Muscle of leg (tissue), 11 donors: ENCODE measurements around the gene ANKIB1. TPM values are rescaled to one million over a fixed set of nuclear protein-coding genes. Genes with fewer than 3 reads are reported as not detected.

ENCODE experiments used
- DNase-seq: peaks from one replicate; pipeline ENCODE4 v3.0.0; 2013
- H3K27ac ChIP-seq: one replicate; pipeline ENCODE4 v1.5.1; 2013; ENCODE audit warnings: mild to moderate bottlenecking, low read length, control low read depth
- H3K27me3 ChIP-seq: one replicate; pipeline ENCODE4 v1.6.1; 2013; ENCODE audit warnings: low read length; ENCODE audit not compliant: control insufficient read depth, insufficient read depth
- H3K36me3 ChIP-seq: one replicate; pipeline ENCODE4 v1.6.1; 2013; ENCODE audit warnings: low read length; ENCODE audit not compliant: control insufficient read depth, insufficient read depth
- H3K4me1 ChIP-seq: one replicate; pipeline ENCODE4 v1.6.1; 2013; ENCODE audit warnings: low read length; ENCODE audit not compliant: control insufficient read depth, insufficient read depth
- H3K4me3 ChIP-seq: one replicate; pipeline ENCODE4 v1.5.1; 2013; ENCODE audit warnings: low read length, control low read depth
- H3K9me3 ChIP-seq: replicated peaks from 2 replicates; pipeline ENCODE4 v1.6.1; 2013; ENCODE audit warnings: low read depth, low read length; ENCODE audit not compliant: control insufficient read depth
- WGBS: methylation state at CpG from one replicate; pipeline ENCODE4 v1.1.5; 2013; ENCODE audit warnings: missing lambda C conversion rate; ENCODE audit not compliant: insufficient coverage; 5-methylcytosine and 5-hydroxymethylcytosine counted together
- polyA plus RNA-seq, 8 donors: library from polyadenylated mRNA; unstranded; fragments of 120-200 nt; gene quantifications; one replicate each; pipeline versions ENCODE4 v1.2.1 to v1.2.3, GENCODE V29; 2013; ENCODE audit warnings: inconsistent platforms in 1 of 8, low replicate concordance in 1 of 8; ENCODE audit not compliant: insufficient read length in 8 of 8, insufficient read depth in 1 of 8
- total RNA-seq: library from RNA; stranded (reverse); fragments of 120-200 nt; gene quantifications from one replicate; pipeline ENCODE4 v1.2.4, GENCODE V29; 2013

The ANKIB1 gene
- total and polyA plus RNA-seq, 9 donors = 15.0 to 31.5 (median 23.8) TPM

- Histone ChIP-seq H3K9me3 (no peaks in the 10 kb centered on the region), H3K27me3 (peaks cover 2% of the 10 kb centered on the region), H3K36me3 (no peaks in the 10 kb centered on the region), H3K4me3 (no peak overlapping the region), H3K27ac (no peak overlapping the region), H3K4me1 (no peaks in the 10 kb centered on the region)
- WGBS = 64% methylated on average over 5 of the region's 5 CpGs
- DNase-seq = no peak
Measured at GRCh38 chr7:92417913-92418312, 172.1 kb downstream of the ANKIB1 start.

- Histone ChIP-seq H3K4me3 (no peak overlapping the region), H3K36me3 (no peaks in the 10 kb centered on the region), H3K9me3 (no peaks in the 10 kb centered on the region), H3K27ac (no peak overlapping the region), H3K4me1 (peaks cover 3% of the 10 kb centered on the region), H3K27me3 (peaks cover 6% of the 10 kb centered on the region)
- no peak for DNase-seq
- 0% methylated on average over 1 of the region's 5 CpGs for WGBS
Measured at GRCh38 chr7:92421676-92422435, 176.1 kb downstream of the ANKIB1 start.

- peaks cover 6% of the 10 kb centered on the region for H3K27me3 ChIP-seq
- no peaks in the 10 kb centered on the region for H3K36me3 ChIP-seq
- no peak overlapping the region for H3K27ac ChIP-seq
- no peaks in the 10 kb centered on the region for H3K9me3 ChIP-seq
- no peak for DNase-seq
- H3K4me1 ChIP-seq = peaks cover 3% of the 10 kb centered on the region
- WGBS = 90% methylated on average over 4 of the region's 6 CpGs
- H3K4me3 ChIP-seq = no peak overlapping the region
Measured at GRCh38 chr7:92422926-92423325, 177.2 kb downstream of the ANKIB1 start.

- no peak for DNase-seq
- 64% methylated on average over 5 of the region's 5 CpGs for WGBS
- Histone ChIP-seq H3K4me1 (peaks cover 3% of the 10 kb centered on the region), H3K9me3 (no peaks in the 10 kb centered on the region), H3K27me3 (peaks cover 6% of the 10 kb centered on the region), H3K36me3 (no peaks in the 10 kb centered on the region), H3K4me3 (no peak overlapping the region), H3K27ac (no peak overlapping the region)
Measured at GRCh38 chr7:92423710-92424131, 177.9 kb downstream of the ANKIB1 start.

- WGBS = 54% methylated on average over 19 of the region's 20 CpGs
- DNase-seq = no peak
- peaks cover 6% of the 10 kb centered on the region for H3K27me3 ChIP-seq
- no peaks in the 10 kb centered on the region for H3K36me3 ChIP-seq
- H3K4me1 ChIP-seq = peaks cover 3% of the 10 kb centered on the region
- no peak overlapping the region for H3K27ac ChIP-seq
- H3K9me3 ChIP-seq = no peaks in the 10 kb centered on the region
- H3K4me3 ChIP-seq = no peak overlapping the region
Measured at GRCh38 chr7:92425311-92425947, 179.7 kb downstream of the ANKIB1 start.

GRCh38 chr7:92427193-92427592 lies 181.4 kb downstream of the ANKIB1 start:
- Histone ChIP-seq H3K27ac (no peak overlapping the region), H3K4me1 (peaks cover 3% of the 10 kb centered on the region), H3K27me3 (peaks cover 6% of the 10 kb centered on the region), H3K4me3 (no peak overlapping the region), H3K36me3 (no peaks in the 10 kb centered on the region), H3K9me3 (no peaks in the 10 kb centered on the region)
- WGBS = 100% methylated on average over 3 of the region's 3 CpGs
- no peak for DNase-seq

GRCh38 chr7:92432299-92432946 lies 186.6 kb downstream of the ANKIB1 start:
- H3K27me3 ChIP-seq = no peaks in the 10 kb centered on the region
- no peak overlapping the region for H3K4me3 ChIP-seq
- no peaks in the 10 kb centered on the region for H3K4me1 ChIP-seq
- no CpG with 5 or more reads among the region's 3 CpGs for whole genome bisulfite sequencing
- no peak overlapping the region for H3K27ac ChIP-seq
- H3K36me3 ChIP-seq = no peaks in the 10 kb centered on the region
- no peak for DNase-seq
- no peaks in the 10 kb centered on the region for H3K9me3 ChIP-seq

GRCh38 chr7:92433019-92433418 lies 187.2 kb downstream of the ANKIB1 start:
- WGBS = 90% methylated on average over 6 of the region's 8 CpGs
- H3K27ac ChIP-seq = no peak overlapping the region
- no peaks in the 10 kb centered on the region for H3K36me3 ChIP-seq
- H3K4me3 ChIP-seq = no peak overlapping the region
- no peaks in the 10 kb centered on the region for H3K27me3 ChIP-seq
- no peak for DNase-seq
- no peaks in the 10 kb centered on the region for H3K9me3 ChIP-seq
- H3K4me1 ChIP-seq = no peaks in the 10 kb centered on the region

- WGBS = no CpG with 5 or more reads among the region's 2 CpGs
- no peaks in the 10 kb centered on the region for H3K36me3 ChIP-seq
- no peaks in the 10 kb centered on the region for H3K9me3 ChIP-seq
- H3K4me3 ChIP-seq = no peak overlapping the region
- H3K27ac ChIP-seq = no peak overlapping the region
- H3K27me3 ChIP-seq = no peaks in the 10 kb centered on the region
- no peak for DNase-seq
- no peaks in the 10 kb centered on the region for H3K4me1 ChIP-seq
Measured at GRCh38 chr7:92435542-92435941, 189.8 kb downstream of the ANKIB1 start.
